Trophoblast cell (in vitro differentiated cells and primary cell): ENCODE measurements around the gene CCDC57.
A peak's percentile ranks its signal among the peaks of the same experiment; 100 is the strongest.

ENCODE experiments used
- DNase-seq, 2 donors: peaks; one replicate each; pipeline ENCODE4 v3.0.0-alpha.2; 2016
- H2AFZ ChIP-seq: 2 replicates; pipeline ENCODE4 v1.6.1; 2013; ENCODE audit warnings: low read length, moderate library complexity, mild to moderate bottlenecking; ENCODE audit not compliant: insufficient read depth, poor library complexity
- H2AK5ac ChIP-seq: 2 replicates; pipeline ENCODE4 v1.6.1; 2013; ENCODE audit warnings: mild to moderate bottlenecking, low read length
- H2BK120ac ChIP-seq: 2 replicates; pipeline ENCODE4 v1.6.1; 2013; ENCODE audit warnings: low read length, mild to moderate bottlenecking, moderate library complexity; ENCODE audit not compliant: insufficient read depth, poor library complexity
- H2BK12ac ChIP-seq: 2 replicates; pipeline ENCODE4 v1.6.1; 2013; ENCODE audit warnings: mild to moderate bottlenecking, low read length, moderate library complexity
- H2BK5ac ChIP-seq: 2 replicates; pipeline ENCODE4 v1.6.1; 2013; ENCODE audit warnings: low read length, low read depth, moderate library complexity, mild to moderate bottlenecking; ENCODE audit not compliant: poor library complexity
- H3K14ac ChIP-seq: 2 replicates; pipeline ENCODE4 v1.6.1; 2013; ENCODE audit warnings: mild to moderate bottlenecking, low read length
- H3K18ac ChIP-seq: 2 replicates; pipeline ENCODE4 v1.6.1; 2013; ENCODE audit warnings: mild to moderate bottlenecking, low read length
- H3K23ac ChIP-seq: 2 replicates; pipeline ENCODE4 v1.6.1; 2013; ENCODE audit warnings: low read length
- H3K27ac ChIP-seq: 2 replicates; pipeline ENCODE4 v1.5.1; 2013; ENCODE audit warnings: low read depth, mild to moderate bottlenecking, inconsistent platforms, low read length, moderate library complexity
- H3K27me3 ChIP-seq: 2 replicates; pipeline ENCODE4 v1.6.1; 2013; ENCODE audit warnings: inconsistent platforms, mild to moderate bottlenecking, low read length, moderate library complexity; ENCODE audit not compliant: insufficient read depth
- H3K36me3 ChIP-seq, 2 experiments: 1 replicate in 1 of 2; 2 replicates in 1 of 2; pipeline ENCODE4 v1.6.1; 2013; ENCODE audit warnings: low read length in 2 of 2, mild to moderate bottlenecking in 2 of 2, moderate library complexity in 1 of 2; ENCODE audit not compliant: insufficient read depth in 2 of 2, control insufficient read depth in 1 of 2
- H3K4ac ChIP-seq: 2 replicates; pipeline ENCODE4 v1.6.1; 2013; ENCODE audit warnings: low read depth, mild to moderate bottlenecking, low read length, moderate library complexity
- H3K4me1 ChIP-seq, 2 experiments: 1 replicate in 1 of 2; 2 replicates in 1 of 2; pipeline ENCODE4 v1.6.1; 2013; ENCODE audit warnings: low read length in 2 of 2, mild to moderate bottlenecking in 2 of 2, moderate library complexity in 1 of 2; ENCODE audit not compliant: insufficient read depth in 2 of 2, control insufficient read depth in 1 of 2
- H3K4me2 ChIP-seq: 2 replicates; pipeline ENCODE4 v1.6.1; 2013; ENCODE audit warnings: inconsistent platforms, mild to moderate bottlenecking, low read length, moderate library complexity
- H3K4me3 ChIP-seq: 2 replicates; pipeline ENCODE4 v1.5.1; 2013; ENCODE audit warnings: mild to moderate bottlenecking, low read depth, low read length, inconsistent platforms
- H3K79me1 ChIP-seq: one replicate; pipeline ENCODE4 v1.6.1; 2013; ENCODE audit warnings: low read length
- H3K79me2 ChIP-seq: 2 replicates; pipeline ENCODE4 v1.6.1; 2013; ENCODE audit warnings: low read length, mild to moderate bottlenecking; ENCODE audit not compliant: control insufficient read depth, insufficient read depth, poor library complexity
- H3K9ac ChIP-seq: 2 replicates; pipeline ENCODE4 v1.6.1; 2013; ENCODE audit warnings: mild to moderate bottlenecking, low read length
- H3K9me3 ChIP-seq: 2 replicates; pipeline ENCODE4 v1.6.1; 2013; ENCODE audit warnings: low read depth, mild to moderate bottlenecking, control low read depth, inconsistent platforms, low read length; ENCODE audit not compliant: insufficient read depth
- H4K12ac ChIP-seq: 2 replicates; pipeline ENCODE4 v1.6.1; 2013; ENCODE audit warnings: low read depth, mild to moderate bottlenecking, low read length, moderate library complexity
- H4K8ac ChIP-seq: 2 replicates; pipeline ENCODE4 v1.6.1; 2013; ENCODE audit warnings: low read depth, mild to moderate bottlenecking, low read length, moderate library complexity
- H4K91ac ChIP-seq: one replicate; pipeline ENCODE4 v1.6.1; 2013; ENCODE audit warnings: low read depth, mild to moderate bottlenecking, low read length, moderate library complexity
- WGBS: extraction: QIAGEN DNeasy Blood & Tissue Kit; methylation state at CpG from one replicate; pipeline ENCODE4 v1.1.7; 2013; ENCODE audit warnings: missing lambda C conversion rate; ENCODE audit not compliant: insufficient read length, insufficient coverage; ENCODE audit errors: extremely low coverage; 5-methylcytosine and 5-hydroxymethylcytosine counted together

The CCDC57 gene

DNA sequence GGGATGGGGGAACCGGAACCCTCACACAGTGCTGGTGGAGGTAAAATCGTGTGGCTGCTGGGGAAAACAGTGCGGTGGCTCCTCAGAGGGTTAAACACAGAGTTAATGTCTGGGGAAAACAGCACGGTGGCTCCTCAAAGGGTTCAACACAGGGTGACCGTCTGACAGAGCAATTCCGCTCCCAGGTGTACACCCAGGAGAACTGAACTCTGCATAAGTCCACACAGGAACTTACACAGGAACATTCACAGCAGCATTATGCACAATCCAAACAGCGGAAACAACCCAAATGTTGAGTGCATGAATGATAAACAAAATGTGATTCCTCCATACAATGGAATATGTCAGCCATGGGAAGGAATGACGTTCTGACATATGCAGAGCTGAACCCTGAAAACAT lies 51.4 kb downstream of the CCDC57 start:
- no peak for DNase-seq
- Histone ChIP-seq H4K8ac (no peak overlapping the region), H3K4me3 (no peak overlapping the region), H2AFZ (no peak overlapping the region), H3K36me3 (peaks cover 29 to 30% of the 10 kb centered on the region in 2 experiments), H3K4me2 (no peak overlapping the region), H3K9ac (no peak overlapping the region), H2AK5ac (no peak overlapping the region), H3K4ac (no peak overlapping the region), H2BK120ac (no peak overlapping the region), H3K27me3 (no peaks in the 10 kb centered on the region), H4K91ac (no peak overlapping the region), H4K12ac (no peak overlapping the region), H3K14ac (no peak overlapping the region), H3K9me3 (no peaks in the 10 kb centered on the region), H3K79me1 (no peaks in the 10 kb centered on the region), H3K23ac (no peak overlapping the region), H3K27ac (no peak overlapping the region), H3K79me2 (no peaks in the 10 kb centered on the region), H3K4me1 (peaks cover 3 to 4% of the 10 kb centered on the region in 2 experiments), H3K18ac (no peak overlapping the region), H2BK5ac (no peak overlapping the region), H2BK12ac (no peak overlapping the region)
- WGBS: no CpG with 5 or more reads among the region's 8 CpGs

DNA sequence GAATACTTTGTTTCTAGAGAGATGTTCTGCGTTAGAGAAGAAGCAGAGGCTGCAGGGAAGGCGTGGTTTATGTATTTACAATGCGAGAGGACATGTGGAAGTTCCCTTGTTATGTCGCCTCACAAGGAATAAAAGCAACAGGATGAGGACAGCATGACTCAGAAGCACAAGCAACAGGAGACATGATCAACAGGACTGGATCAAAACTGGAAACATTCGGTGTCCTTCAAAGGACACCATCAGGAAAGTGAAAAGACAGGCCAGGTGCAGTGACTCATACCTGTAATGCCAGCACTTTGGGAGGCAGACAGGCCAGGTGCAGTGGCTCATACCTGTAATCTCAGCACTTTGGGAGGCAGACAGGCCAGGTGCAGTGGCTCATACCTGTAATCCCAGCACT lies 52.6 kb downstream of the CCDC57 start:
- H3K14ac ChIP-seq: no peak overlapping the region
- H4K91ac ChIP-seq: no peak overlapping the region
- H3K4ac ChIP-seq: no peak overlapping the region
- no peak overlapping the region for H3K4me3 ChIP-seq
- H3K18ac ChIP-seq: no peak overlapping the region
- no peak overlapping the region for H2BK12ac ChIP-seq
- no peak overlapping the region for H2BK5ac ChIP-seq
- H4K8ac ChIP-seq: no peak overlapping the region
- no peak overlapping the region for H3K27ac ChIP-seq
- H3K23ac ChIP-seq: no peak overlapping the region
- H2AK5ac ChIP-seq: no peak overlapping the region
- no peak overlapping the region for H2BK120ac ChIP-seq
- no peaks in the 10 kb centered on the region for H3K79me2 ChIP-seq
- H3K27me3 ChIP-seq: no peaks in the 10 kb centered on the region
- peak; percentile 81 to 95 for DNase-seq
- peaks cover 26 to 31% of the 10 kb centered on the region in 2 experiments for H3K36me3 ChIP-seq
- no peaks in the 10 kb centered on the region for H3K79me1 ChIP-seq
- no peak overlapping the region for H3K9ac ChIP-seq
- H3K4me1 ChIP-seq: peaks cover 3 to 4% of the 10 kb centered on the region in 2 experiments
- no CpG with 5 or more reads among the region's 5 CpGs for WGBS
- no peak overlapping the region for H4K12ac ChIP-seq
- no peak overlapping the region for H2AFZ ChIP-seq
- H3K9me3 ChIP-seq: no peaks in the 10 kb centered on the region
- H3K4me2 ChIP-seq: no peak overlapping the region

DNA sequence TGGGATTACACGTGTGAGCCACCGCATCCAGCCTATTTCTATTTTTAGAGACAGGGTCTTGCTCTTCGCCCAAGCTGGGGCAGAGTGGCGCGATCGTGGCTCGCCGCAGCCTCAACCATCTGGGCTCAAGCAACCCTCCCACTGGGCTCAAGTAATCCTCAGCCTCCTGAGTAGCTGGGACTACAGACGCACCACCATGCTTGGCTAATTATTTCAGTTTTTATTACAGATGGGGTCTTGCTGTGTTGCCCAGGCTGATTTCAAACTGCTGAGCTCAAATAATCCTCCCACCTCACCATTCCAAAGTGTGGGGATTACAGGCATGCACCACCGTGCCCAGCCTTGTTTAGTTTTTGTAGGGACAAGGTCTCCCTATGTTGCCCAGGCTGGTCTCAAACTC lies 53.8 kb downstream of the CCDC57 start:
- Histone ChIP-seq H3K14ac (no peak overlapping the region), H3K27me3 (no peaks in the 10 kb centered on the region), H3K9ac (no peak overlapping the region), H3K18ac (no peak overlapping the region), H3K4me1 (peaks cover 3 to 4% of the 10 kb centered on the region in 2 experiments), H2BK12ac (no peak overlapping the region), H3K9me3 (no peaks in the 10 kb centered on the region), H2AFZ (no peak overlapping the region), H4K91ac (no peak overlapping the region), H3K4me2 (no peak overlapping the region), H2AK5ac (no peak overlapping the region), H4K8ac (no peak overlapping the region), H2BK5ac (no peak overlapping the region), H3K36me3 (peaks cover 36 to 38% of the 10 kb centered on the region in 2 experiments), H3K79me2 (no peaks in the 10 kb centered on the region), H3K4ac (no peak overlapping the region), H3K27ac (no peak overlapping the region), H4K12ac (no peak overlapping the region), H3K23ac (no peak overlapping the region), H3K79me1 (no peaks in the 10 kb centered on the region), H2BK120ac (no peak overlapping the region), H3K4me3 (no peak overlapping the region)
- no CpG with 5 or more reads among the region's 10 CpGs for WGBS
- no peak for DNase-seq

DNA sequence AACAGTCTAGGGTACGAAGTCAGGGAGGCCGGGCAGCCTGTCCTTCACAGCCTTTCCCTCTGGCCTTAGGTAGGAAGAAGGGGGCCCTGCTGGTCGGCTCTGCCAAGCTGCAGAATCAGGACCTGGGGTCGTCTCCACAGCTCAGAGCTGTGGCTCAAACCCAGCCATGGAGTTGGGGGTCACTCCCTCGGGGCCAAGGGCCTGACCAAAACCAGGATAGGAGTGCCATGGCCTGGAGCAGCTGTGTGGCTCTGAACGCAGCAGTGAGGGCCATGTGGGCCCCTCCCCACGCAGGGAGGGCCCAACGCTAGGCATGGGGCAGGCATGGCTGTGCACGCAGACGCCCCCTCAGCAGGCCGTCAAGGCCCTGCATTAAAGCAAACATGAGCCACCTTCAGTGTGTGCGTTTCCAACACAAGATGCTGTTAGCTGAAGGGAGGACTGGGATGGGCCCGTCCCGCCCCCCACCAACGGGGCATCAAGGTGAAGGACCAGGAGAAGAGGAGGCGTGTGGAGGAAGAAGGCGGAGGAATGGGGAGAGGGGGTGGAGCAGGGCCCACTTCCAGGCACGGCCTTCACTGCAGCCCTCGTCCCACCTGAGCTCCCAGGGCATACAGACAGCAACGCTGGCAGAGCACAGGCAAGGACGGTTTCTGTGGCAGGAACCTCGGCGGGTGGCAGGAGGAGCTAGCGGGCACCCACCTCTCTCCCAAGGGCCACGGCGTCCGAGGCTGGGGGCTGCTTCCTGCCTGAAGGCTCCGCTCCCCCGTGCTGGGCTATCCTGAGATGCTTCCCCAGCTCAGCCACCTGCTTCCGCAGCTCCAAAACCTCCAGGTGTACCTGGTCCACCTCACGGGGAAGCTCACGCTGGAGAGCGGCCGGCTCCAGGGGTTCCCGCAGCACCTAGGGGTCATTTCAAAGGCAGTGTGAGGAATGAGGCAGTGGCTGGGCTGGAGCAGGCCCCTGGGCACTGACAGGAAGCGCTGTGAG lies 55.3 kb downstream of the CCDC57 start:
- Histone ChIP-seq H3K79me2 (no peaks in the 10 kb centered on the region), H2AK5ac (no peak overlapping the region), H2BK5ac (no peak overlapping the region), H3K4me1 (peaks cover 9 to 16% of the 10 kb centered on the region in 2 experiments), H2AFZ (no peak overlapping the region), H2BK120ac (no peak overlapping the region), H3K4me3 (no peak overlapping the region), H4K91ac (no peak overlapping the region), H3K4me2 (no peak overlapping the region), H3K36me3 (peaks cover 30 to 32% of the 10 kb centered on the region in 2 experiments), H3K23ac (no peak overlapping the region), H3K9me3 (no peaks in the 10 kb centered on the region), H4K12ac (no peak overlapping the region), H3K18ac (no peak overlapping the region), H3K4ac (no peak overlapping the region), H3K9ac (no peak overlapping the region), H3K79me1 (no peaks in the 10 kb centered on the region), H3K27ac (no peak overlapping the region), H4K8ac (no peak overlapping the region), H2BK12ac (no peak overlapping the region), H3K27me3 (no peaks in the 10 kb centered on the region), H3K14ac (no peak overlapping the region)
- no CpG with 5 or more reads among the region's 36 CpGs for WGBS
- no peak for DNase-seq
